C4-2B (cell line): ENCODE data around the gene AFG3L2.

Source experiments
- ZFX ChIP-seq: fragments of 450-650 bp; IDR thresholded peaks from 2 replicates; pipeline ENCODE4 v1.6.1; 2017
- TF ChIP-seq, protein P1 (sequence below): fragments of 450-650 bp; conservative IDR thresholded peaks from 2 replicates; pipeline ENCODE4 v1.5.1; 2017; ENCODE audit warnings: mild to moderate bottlenecking

DNA sequence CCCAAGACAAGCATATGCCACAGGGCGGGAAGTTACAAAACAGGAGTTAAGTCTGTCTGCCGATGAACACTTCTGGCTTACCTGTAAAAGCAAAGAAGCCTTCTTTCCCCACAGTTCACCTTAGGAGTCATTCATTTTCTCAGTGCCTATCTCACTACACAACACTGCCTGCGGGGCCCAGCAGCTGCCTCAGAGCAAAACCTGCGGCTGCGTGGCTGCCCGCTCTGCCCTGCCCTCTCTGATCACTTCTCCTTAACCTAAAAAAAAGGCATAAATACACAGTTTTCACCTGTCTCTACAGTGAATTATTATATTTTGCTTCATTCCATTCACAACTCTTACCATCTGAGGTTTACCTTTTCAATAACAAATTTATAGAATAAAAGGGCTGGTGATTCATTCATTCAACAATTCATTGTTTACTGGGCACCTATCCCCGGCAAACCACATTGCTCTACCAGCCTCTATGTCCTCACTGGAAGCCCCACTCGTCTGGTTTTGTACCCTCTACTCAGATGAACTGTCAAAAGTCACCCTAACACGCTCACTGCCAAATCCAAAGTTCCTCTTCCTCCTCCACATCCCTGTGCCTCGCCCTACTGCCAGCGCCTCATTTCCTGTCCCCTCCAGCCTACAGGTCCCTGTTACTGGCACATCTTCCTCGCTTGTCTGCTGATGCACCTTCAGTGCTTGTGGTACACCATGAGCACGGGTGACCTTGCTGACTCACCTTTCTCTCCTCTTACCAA, 31.4 kb downstream of the AFG3L2 start:
- TF ChIP-seq, protein P1, sequence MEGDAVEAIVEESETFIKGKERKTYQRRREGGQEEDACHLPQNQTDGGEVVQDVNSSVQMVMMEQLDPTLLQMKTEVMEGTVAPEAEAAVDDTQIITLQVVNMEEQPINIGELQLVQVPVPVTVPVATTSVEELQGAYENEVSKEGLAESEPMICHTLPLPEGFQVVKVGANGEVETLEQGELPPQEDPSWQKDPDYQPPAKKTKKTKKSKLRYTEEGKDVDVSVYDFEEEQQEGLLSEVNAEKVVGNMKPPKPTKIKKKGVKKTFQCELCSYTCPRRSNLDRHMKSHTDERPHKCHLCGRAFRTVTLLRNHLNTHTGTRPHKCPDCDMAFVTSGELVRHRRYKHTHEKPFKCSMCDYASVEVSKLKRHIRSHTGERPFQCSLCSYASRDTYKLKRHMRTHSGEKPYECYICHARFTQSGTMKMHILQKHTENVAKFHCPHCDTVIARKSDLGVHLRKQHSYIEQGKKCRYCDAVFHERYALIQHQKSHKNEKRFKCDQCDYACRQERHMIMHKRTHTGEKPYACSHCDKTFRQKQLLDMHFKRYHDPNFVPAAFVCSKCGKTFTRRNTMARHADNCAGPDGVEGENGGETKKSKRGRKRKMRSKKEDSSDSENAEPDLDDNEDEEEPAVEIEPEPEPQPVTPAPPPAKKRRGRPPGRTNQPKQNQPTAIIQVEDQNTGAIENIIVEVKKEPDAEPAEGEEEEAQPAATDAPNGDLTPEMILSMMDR = no peak
- TF ChIP-seq ZFX = no peak
